Esophagus (tissue), 2 donors: ENCODE measurements around the gene MAP7D1. TPM values are rescaled to one million over a fixed set of nuclear protein-coding genes. Genes with fewer than 3 reads are reported as not detected.

Experiments used
- H3K27ac ChIP-seq, 2 donors: one replicate each; pipeline ENCODE4 v1.5.1; 2013; ENCODE audit warnings: low read depth in 2 of 2, mild to moderate bottlenecking in 2 of 2, inconsistent platforms in 1 of 2, low read length in 1 of 2, moderate library complexity in 1 of 2
- H3K27me3 ChIP-seq, 2 donors: one replicate each; pipeline ENCODE4 v1.6.1; 2013; ENCODE audit warnings: low read length in 2 of 2, control low read depth in 1 of 2, mild to moderate bottlenecking in 1 of 2; ENCODE audit not compliant: insufficient read depth in 2 of 2, control insufficient read depth in 1 of 2
- H3K36me3 ChIP-seq, 2 donors: one replicate each; pipeline ENCODE4 v1.6.1; 2013; ENCODE audit warnings: low read length in 1 of 2; ENCODE audit not compliant: control insufficient read depth in 2 of 2, insufficient read depth in 2 of 2
- H3K4me1 ChIP-seq, 2 donors: one replicate each; pipeline ENCODE4 v1.6.1; 2013; ENCODE audit warnings: low read length in 1 of 2; ENCODE audit not compliant: control insufficient read depth in 2 of 2, insufficient read depth in 2 of 2
- H3K4me3 ChIP-seq, 2 donors: one replicate each; pipeline ENCODE4 v1.5.1; 2013; ENCODE audit warnings: low read length in 2 of 2, mild to moderate bottlenecking in 2 of 2, low read depth in 1 of 2, moderate library complexity in 1 of 2
- H3K9me3 ChIP-seq, 2 donors: one replicate each; pipeline ENCODE4 v1.6.1; 2013; ENCODE audit warnings: mild to moderate bottlenecking in 2 of 2, low read depth in 1 of 2, low read length in 1 of 2, moderate library complexity in 1 of 2; ENCODE audit not compliant: control insufficient read depth in 2 of 2, insufficient read depth in 1 of 2
- WGBS, 2 donors: extraction: QIAGEN DNeasy Blood & Tissue Kit; methylation state at CpG; one replicate each; pipeline ENCODE4 v1.1.7; 2013; 5-methylcytosine and 5-hydroxymethylcytosine counted together
- polyA plus RNA-seq, 2 donors: library from polyadenylated mRNA; stranded (reverse); fragments of 200-250 nt; gene quantifications; one replicate each; pipeline ENCODE4 v1.2.3, GENCODE V29; 2013
- donor health status: healthy with polysubstance abuse.
- donor health status: Bipolar disorder and iron deficiency.

The MAP7D1 gene
- polyA plus RNA-seq: 10 to 100 TPM; 33.1 to 55.3 TPM

- Histone ChIP-seq H3K9me3 (no peaks in the 10 kb centered on the region), H3K27ac (peak within 1 kb of the TSS; percentile 96 to 99), H3K27me3 (no peaks in the 10 kb centered on the region), H3K4me1 (peaks cover 9 to 33% of the 10 kb centered on the region in 2 donors), H3K36me3 (peaks cover 0 to 2% of the 10 kb centered on the region in 2 donors), H3K4me3 (peak within 1 kb of the TSS; percentile 95 to 98)
- WGBS, 2 donors: 1% methylated on average over 59 to 88 of the region's 88 CpGs
These were observed at the start of gene MAP7D1 for GRCh38 chr1:36155408-36156328. TSS of gene MAP7D1 (plus strand) at chr1:36156160. CDS start at chr1:36156418, 258 bp downstream.

DNA sequence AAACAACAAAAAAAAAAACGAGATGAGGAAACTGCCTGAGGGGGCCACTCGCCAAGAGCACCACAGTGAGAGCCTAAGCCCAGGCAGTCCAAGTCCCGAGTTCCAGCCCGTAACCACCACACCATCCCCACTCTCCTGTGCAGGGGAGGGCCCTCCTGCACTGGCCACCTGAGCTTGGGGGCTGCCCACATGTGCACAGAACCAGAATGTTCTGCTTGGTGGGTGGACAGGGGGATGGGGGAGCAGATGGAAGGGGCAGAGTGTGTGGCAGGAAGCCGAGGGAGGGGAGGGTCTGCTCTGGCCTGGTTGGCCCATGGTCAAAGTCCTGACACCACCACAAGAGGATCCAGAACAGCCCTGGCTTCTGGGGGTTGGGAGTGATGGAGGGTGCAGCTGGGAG, 49.7 kb upstream of the MAP7D1 start:
- H3K36me3 ChIP-seq: no peaks in the 10 kb centered on the region
- WGBS, 2 donors: 40 to 43% methylated on average over 5 of the region's 5 CpGs
- no peaks in the 10 kb centered on the region for H3K9me3 ChIP-seq
- H3K4me3 ChIP-seq: no peak overlapping the region
- H3K4me1 ChIP-seq: no peaks in the 10 kb centered on the region
- H3K27me3 ChIP-seq: no peaks in the 10 kb centered on the region
- no peak overlapping the region for H3K27ac ChIP-seq

DNA sequence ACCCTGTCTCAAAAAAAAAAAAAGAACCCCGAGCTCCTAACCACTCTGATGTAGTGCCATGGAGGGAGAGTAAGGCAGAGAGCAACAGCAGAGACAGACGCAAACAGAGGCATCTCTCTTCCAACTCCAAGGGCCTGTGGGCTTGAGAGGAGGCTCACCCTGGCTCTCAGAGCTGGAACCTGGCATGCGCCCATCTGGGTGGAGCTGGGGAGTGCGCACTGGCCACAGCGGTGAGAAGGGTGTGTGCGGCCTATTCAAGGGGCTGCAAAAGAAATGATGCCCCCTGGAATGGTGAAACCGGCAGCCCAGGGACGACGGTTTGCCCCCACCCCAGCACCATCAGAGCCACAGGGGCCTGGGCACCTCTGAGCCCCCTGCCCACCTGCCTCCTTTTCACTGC, 48.6 kb upstream of the MAP7D1 start:
- no peak overlapping the region for H3K27ac ChIP-seq
- no peaks in the 10 kb centered on the region for H3K9me3 ChIP-seq
- H3K4me1 ChIP-seq: no peaks in the 10 kb centered on the region
- no peaks in the 10 kb centered on the region for H3K27me3 ChIP-seq
- no peaks in the 10 kb centered on the region for H3K36me3 ChIP-seq
- 86 to 87% methylated on average over 9 of the region's 9 CpGs for WGBS, 2 donors
- no peak overlapping the region for H3K4me3 ChIP-seq

- Histone ChIP-seq H3K27me3 (no peaks in the 10 kb centered on the region), H3K4me3 (no peak overlapping the region), H3K27ac (no peak overlapping the region), H3K4me1 (no peaks in the 10 kb centered on the region), H3K36me3 (no peaks in the 10 kb centered on the region), H3K9me3 (no peaks in the 10 kb centered on the region)
- WGBS, 2 donors: 76 to 83% methylated on average over 14 of the region's 14 CpGs
These were observed 47.6 kb upstream of the MAP7D1 start for GRCh38 chr1:36108314-36108713.

DNA sequence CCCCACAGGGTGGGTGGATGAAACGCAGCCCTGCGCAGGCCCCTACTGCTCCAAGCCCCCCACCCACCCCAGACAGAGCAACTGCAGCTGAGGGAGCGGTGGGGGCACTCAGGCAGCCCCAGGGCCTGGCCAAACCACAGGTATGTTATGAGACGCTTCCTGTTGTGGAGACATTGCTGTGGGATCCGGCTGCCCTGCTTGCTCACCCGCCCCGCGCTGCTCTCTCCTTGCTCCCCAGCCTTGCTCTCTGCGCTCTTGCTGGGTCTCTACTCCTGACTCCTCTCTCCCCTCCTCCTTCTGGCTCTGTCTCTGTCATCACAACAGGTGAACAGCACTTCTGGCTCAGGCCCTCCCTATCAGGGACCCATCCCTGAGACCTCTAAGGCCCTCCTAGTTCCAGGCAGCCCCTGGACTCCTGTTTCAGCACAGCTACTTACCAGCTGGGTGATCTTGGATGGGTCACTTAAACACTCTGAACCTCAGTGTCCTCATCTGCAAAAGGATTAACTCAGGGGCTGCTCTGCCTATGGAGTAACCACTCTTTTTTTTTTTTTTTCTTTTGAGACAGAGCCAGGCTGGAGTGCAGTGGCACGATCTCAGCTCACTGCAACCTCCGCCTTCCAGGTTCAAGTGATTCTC, 46.8 kb upstream of the MAP7D1 start:
- no peaks in the 10 kb centered on the region for H3K9me3 ChIP-seq
- H3K4me1 ChIP-seq: no peaks in the 10 kb centered on the region
- no peaks in the 10 kb centered on the region for H3K36me3 ChIP-seq
- H3K27me3 ChIP-seq: no peaks in the 10 kb centered on the region
- H3K27ac ChIP-seq: no peak overlapping the region
- no peak overlapping the region for H3K4me3 ChIP-seq
- 71 to 75% methylated on average over 11 of the region's 11 CpGs for WGBS, 2 donors

DNA sequence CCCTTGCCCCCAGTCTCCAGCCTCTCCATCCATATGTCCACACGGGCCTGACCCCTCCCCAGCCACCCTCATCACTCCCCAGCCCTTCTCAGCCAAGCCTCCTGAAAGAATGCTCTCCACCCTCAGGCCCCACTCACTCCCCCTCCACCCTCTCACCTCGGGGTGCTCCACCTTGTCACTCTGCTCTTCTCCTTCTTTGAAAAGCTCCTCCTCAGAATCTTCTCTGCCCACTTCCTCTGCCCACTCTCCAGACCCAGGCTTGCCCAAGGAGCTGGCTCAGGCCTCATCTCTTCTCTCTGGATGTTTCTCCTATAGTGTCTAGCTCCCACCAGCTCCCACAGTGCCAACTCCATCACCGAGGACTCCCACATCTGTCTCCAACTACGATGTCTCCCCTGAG, 44.8 kb upstream of the MAP7D1 start:
- H3K9me3 ChIP-seq: no peaks in the 10 kb centered on the region
- no peak overlapping the region for H3K4me3 ChIP-seq
- H3K27me3 ChIP-seq: no peaks in the 10 kb centered on the region
- no peaks in the 10 kb centered on the region for H3K36me3 ChIP-seq
- H3K4me1 ChIP-seq: no peaks in the 10 kb centered on the region
- WGBS, 2 donors: 63 to 68% methylated on average over 4 of the region's 4 CpGs
- no peak overlapping the region for H3K27ac ChIP-seq

- 88% methylated on average over 9 of the region's 9 CpGs for WGBS, 2 donors
- no peaks in the 10 kb centered on the region for H3K9me3 ChIP-seq
These were observed 43.1 kb upstream of the MAP7D1 start for GRCh38 chr1:36112823-36113222.

DNA sequence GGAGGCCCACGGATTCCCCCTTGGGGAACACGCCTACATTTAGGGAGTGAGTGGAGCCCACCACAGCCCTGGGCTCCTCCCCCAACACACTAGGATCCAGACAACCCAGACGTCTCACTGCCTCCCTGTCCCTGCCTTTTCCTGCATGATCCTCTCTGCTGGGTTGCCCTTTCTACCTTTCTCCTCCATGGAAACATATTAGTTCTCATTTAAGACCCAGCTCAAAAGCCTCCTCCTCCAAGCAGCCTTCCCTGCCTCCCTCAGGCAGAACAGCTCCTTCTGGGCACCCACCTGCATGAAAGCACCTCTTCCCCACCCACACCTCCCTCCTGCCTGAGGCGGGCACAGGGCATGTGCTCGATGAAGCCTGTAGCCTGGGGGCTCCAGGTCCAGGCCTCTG, 41.6 kb upstream of the MAP7D1 start:
- H3K9me3 ChIP-seq: no peaks in the 10 kb centered on the region
- H3K36me3 ChIP-seq: no peaks in the 10 kb centered on the region
- H3K27ac ChIP-seq: peak overlapping the region in 1 of 2 donors; percentile 14
- no peak overlapping the region for H3K4me3 ChIP-seq
- no peaks in the 10 kb centered on the region for H3K4me1 ChIP-seq
- no peaks in the 10 kb centered on the region for H3K27me3 ChIP-seq
- WGBS, 2 donors: 66 to 68% methylated on average over 5 of the region's 5 CpGs

More at GRCh38 chr1:36112823-36113222, 43.1 kb upstream of the MAP7D1 start:
- Histone ChIP-seq H3K27me3 (no peaks in the 10 kb centered on the region), H3K27ac (no peak overlapping the region), H3K4me3 (no peak overlapping the region), H3K36me3 (no peaks in the 10 kb centered on the region), H3K4me1 (no peaks in the 10 kb centered on the region)

- no peaks in the 10 kb centered on the region for H3K4me1 ChIP-seq
- peak overlapping the region; percentile 34 to 41 for H3K27ac ChIP-seq
- no peak overlapping the region for H3K4me3 ChIP-seq
- no peaks in the 10 kb centered on the region for H3K27me3 ChIP-seq
- H3K36me3 ChIP-seq: no peaks in the 10 kb centered on the region
- H3K9me3 ChIP-seq: no peaks in the 10 kb centered on the region
- 58 to 65% methylated on average over 18 of the region's 18 CpGs for WGBS, 2 donors
These were observed 40.7 kb upstream of the MAP7D1 start for GRCh38 chr1:36115200-36115669.
